ENCODE results near the gene DIDO1. TPM values are rescaled to one million over a fixed set of nuclear protein-coding genes. Genes with fewer than 3 reads are reported as not detected.

The DIDO1 gene
- total RNA-seq, 4 donors from 2014 or later = 64.5 to 89.7 (median 78.9) TPM

- Histone ChIP-seq H3K4me1 (peaks cover 0 to 22% (median 13%) of the 10 kb centered on the region in 4 donors), H3K36me3 (peaks cover 0 to 59% (median 10%) of the 10 kb centered on the region in 3 donors), H3K27ac (peak overlapping the region in 2 of 4 donors; percentile 4 to 20), H3K27me3 (no peaks in the 10 kb centered on the region), H3K9me3 (no peaks in the 10 kb centered on the region), H3K4me3 (no peak overlapping the region)
- 52 to 53% methylated on average over 20 of the region's 20 CpGs for WGBS, 2 donors
- TF ChIP-seq EP300 (IDR thresholded peaks at IDR 0.05) (no peak), POLR2A (IDR thresholded peaks at IDR 0.05) (no peak)
- no peak for DNase-seq (ENCODE audit: low spot score in 2 of 2)
Observed at GRCh38 chr20:62900692-62901584, 25.4 kb downstream of the DIDO1 start.

- Histone ChIP-seq H3K27ac (peak overlapping the region in 1 of 4 donors; percentile 20), H3K4me3 (no peak overlapping the region), H3K4me1 (peaks cover 0 to 22% (median 13%) of the 10 kb centered on the region in 4 donors), H3K27me3 (no peaks in the 10 kb centered on the region), H3K9me3 (no peaks in the 10 kb centered on the region), H3K36me3 (peaks cover 0 to 59% (median 3%) of the 10 kb centered on the region in 3 donors)
- TF ChIP-seq EP300 (IDR thresholded peaks at IDR 0.05) = peak in 1 of 2 donors; percentile 49
- peak; percentile 90 to 95 (median 92) for TF ChIP-seq CTCF (IDR thresholded peaks at IDR 0.05)
- peak; percentile 24 to 34 for TF ChIP-seq POLR2A (IDR thresholded peaks at IDR 0.05)
- WGBS, 2 donors = 3 to 5% methylated on average over 7 to 11 of the region's 11 CpGs
- DNase-seq (ENCODE audit: low spot score in 2 of 2) = peak; percentile 49 to 71
Observed at GRCh38 chr20:62900052-62900691, 26.1 kb downstream of the DIDO1 start.

GRCh38 chr20:62899633-62900051 is 26.7 kb downstream of the DIDO1 start:
- Histone ChIP-seq H3K27ac (no peak overlapping the region), H3K4me3 (no peak overlapping the region), H3K27me3 (no peaks in the 10 kb centered on the region), H3K4me1 (peaks cover 0 to 22% (median 13%) of the 10 kb centered on the region in 4 donors), H3K36me3 (peaks cover 0 to 59% (median 0%) of the 10 kb centered on the region in 3 donors), H3K9me3 (no peaks in the 10 kb centered on the region)
- 5 to 10% methylated on average over 6 of the region's 6 CpGs for WGBS, 2 donors
- TF ChIP-seq CTCF (IDR thresholded peaks at IDR 0.05) (no peak), EP300 (IDR thresholded peaks at IDR 0.05) (no peak), POLR2A (IDR thresholded peaks at IDR 0.05) (no peak)
- no peak for DNase-seq (ENCODE audit: low spot score in 2 of 2)

- no peak overlapping the region for H3K4me3 ChIP-seq
- H3K36me3 ChIP-seq = peaks cover 0 to 59% (median 5%) of the 10 kb centered on the region in 3 donors
- no peak overlapping the region for H3K27ac ChIP-seq
- 34 to 42% methylated on average over 16 of the region's 16 CpGs for WGBS, 2 donors
- TF ChIP-seq EP300 (IDR thresholded peaks at IDR 0.05) (no peak), CTCF (IDR thresholded peaks at IDR 0.05) (no peak), POLR2A (IDR thresholded peaks at IDR 0.05) (no peak)
- H3K9me3 ChIP-seq = no peaks in the 10 kb centered on the region
- peaks cover 0 to 22% (median 13%) of the 10 kb centered on the region in 4 donors for H3K4me1 ChIP-seq
- H3K27me3 ChIP-seq = no peaks in the 10 kb centered on the region
- DNase-seq (ENCODE audit: low spot score in 2 of 2) = no peak
Observed at GRCh38 chr20:62898970-62899632, 27.2 kb downstream of the DIDO1 start.
